22Rv1 (cell line): ENCODE measurements around the gene MGAT1.

ENCODE experiments used
- CTCF ChIP-seq: fragments of 450-650 bp; IDR thresholded peaks from 2 replicates; pipeline ENCODE4 v1.5.1; 2017; ENCODE audit warnings: mild to moderate bottlenecking
- ZFX ChIP-seq: fragments of 450-650 bp; IDR thresholded peaks from 2 replicates; pipeline ENCODE4 v1.6.1; 2017; ENCODE audit warnings: antibody characterized with exemption, borderline replicate concordance

GRCh38 chr5:180790020-180790419 lies 12.6 kb downstream of the MGAT1 start:
- TF ChIP-seq CTCF (no peak), ZFX (no peak)
